Thyroid gland (tissue), 4 donors: ENCODE results near the gene FAM110A.
"Not testable (repeated sequence)": the region's sequence is repeated elsewhere in the genome, so short reads cannot be mapped to it uniquely, and the experiment has no call there.

Experiments
- CTCF ChIP-seq, 6 experiments: fragments of 200-600 bp in 3 of 6; fragments of 450-650 bp in 3 of 6; sonication (generic) in 3 of 6; IDR thresholded peaks; one replicate each; pipeline ENCODE4 v1.5.1; 2016 to 2019; ENCODE audit warnings: antibody characterized with exemption in 6 of 6, mild to moderate bottlenecking in 2 of 6, inconsistent platforms in 1 of 6, moderate library complexity in 1 of 6
- POLR2A ChIP-seq, 2 donors: fragments of 450-650 bp; IDR thresholded peaks; one replicate each; pipeline ENCODE4 v1.6.1; 2017; ENCODE audit warnings: antibody characterized with exemption in 2 of 2, mild to moderate bottlenecking in 2 of 2, moderate library complexity in 1 of 2

GRCh38 chr20:892371-892770, 58.9 kb downstream of the FAM110A start:
- TF ChIP-seq POLR2A, CTCF (IDR thresholded peaks at IDR 0.05): not testable (repeated sequence)
